Measurements from ENCODE around the gene SLC9A5.

The SLC9A5 gene

DNA sequence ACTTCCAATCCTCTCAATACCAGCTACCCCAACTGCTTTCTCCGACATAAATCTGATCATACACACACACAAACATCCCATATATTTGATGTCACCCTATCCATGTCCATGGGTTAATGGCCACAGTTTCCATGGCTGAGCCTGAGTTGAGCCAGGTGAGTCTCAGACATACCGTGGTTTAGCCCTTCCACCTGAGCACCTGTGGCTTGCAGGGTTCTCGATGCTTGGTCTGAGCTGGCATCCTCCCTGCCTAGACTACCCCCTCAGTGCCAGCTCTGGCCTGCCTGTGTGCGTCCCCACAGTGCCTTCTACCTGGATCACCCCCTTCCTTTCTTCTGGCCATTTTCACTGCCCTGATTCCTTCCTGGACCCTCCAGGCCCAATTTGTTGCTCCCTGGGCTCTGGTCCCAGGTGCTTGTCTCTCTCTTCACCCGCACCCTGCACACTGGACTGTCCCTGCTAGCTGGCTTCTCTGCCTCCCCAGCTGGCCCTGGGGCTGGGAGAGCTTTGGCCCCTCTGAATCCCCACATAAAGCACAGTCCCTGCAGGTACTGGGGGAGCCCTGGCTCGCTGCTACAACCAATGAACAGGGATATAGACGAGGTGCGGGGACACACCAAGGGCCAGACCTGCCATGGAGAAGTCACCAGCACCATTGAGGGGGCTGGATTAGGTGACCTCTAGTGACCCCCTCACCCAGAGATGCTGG lies 42.5 kb upstream of the SLC9A5 start:
- H3K9ac ChIP-seq (ENCODE audit: low read depth, low read length), result no peak overlapping the region
- peaks cover 11% of the 10 kb centered on the region; the same call in 1 of the 2 replicates for H3K36me3 ChIP-seq (ENCODE audit: control insufficient read depth, insufficient read depth, low read length)
- H3K4me3 ChIP-seq (ENCODE audit: low read depth, low read length), result no peak overlapping the region

DNA sequence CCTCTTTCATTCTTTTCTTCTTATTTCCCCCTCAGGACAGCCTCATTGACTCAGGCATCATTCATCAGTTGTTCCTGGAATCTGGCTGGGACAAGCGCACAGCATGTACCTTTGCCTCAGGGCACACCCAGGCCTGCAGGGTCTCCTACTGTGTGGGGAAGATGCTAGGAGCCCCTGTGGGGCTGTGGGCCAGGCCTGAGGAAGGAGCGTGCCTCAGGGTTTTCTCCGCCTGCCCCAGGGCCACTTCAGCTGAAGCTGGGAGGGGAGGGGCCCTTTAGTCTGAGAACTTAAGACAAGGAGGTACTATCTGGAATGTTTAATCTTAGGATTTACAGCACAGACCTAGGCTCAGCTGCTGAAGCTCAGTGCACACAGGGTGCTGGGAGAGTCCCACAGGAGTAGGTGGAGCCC lies 41.9 kb upstream of the SLC9A5 start:
- Histone ChIP-seq H3K4me1 (ENCODE audit: control insufficient read depth, insufficient read depth, low read length) (peaks cover 5% of the 10 kb centered on the region; the same call in 1 of the 2 replicates), H3K9ac (ENCODE audit: low read depth, low read length) (no peak overlapping the region), H3K27me3 (ENCODE audit: control insufficient read depth, insufficient read depth, low read length) (peaks cover 5% of the 10 kb centered on the region), H3K36me3 (ENCODE audit: control insufficient read depth, insufficient read depth, low read length) (peaks cover 6% of the 10 kb centered on the region; the same call in 1 of the 2 replicates), H3K27ac (ENCODE audit: low read depth, low read length) (no peak overlapping the region), H3K9me3 (ENCODE audit: control insufficient read depth, insufficient read depth, low read length) (no peaks in the 10 kb centered on the region), H3K4me3 (ENCODE audit: low read depth, low read length) (no peak overlapping the region)

More for the DNA sequence above, 42.5 kb upstream of the SLC9A5 start:
- Histone ChIP-seq H3K4me1 (ENCODE audit: control insufficient read depth, insufficient read depth, low read length) (peaks cover 5% of the 10 kb centered on the region; the same call in 1 of the 2 replicates), H3K27me3 (ENCODE audit: control insufficient read depth, insufficient read depth, low read length) (no peaks in the 10 kb centered on the region), H3K9me3 (ENCODE audit: control insufficient read depth, insufficient read depth, low read length) (no peaks in the 10 kb centered on the region), H3K27ac (ENCODE audit: low read depth, low read length) (no peak overlapping the region)

- no peak overlapping the region for H3K9ac ChIP-seq (ENCODE audit: low read depth, low read length)
- 0 out of 2 replicates have a peak, but pooled peaks cover 3% of the 10 kb centered on the region for H3K36me3 ChIP-seq (ENCODE audit: control insufficient read depth, insufficient read depth, low read length)
- peaks cover 5% of the 10 kb centered on the region for H3K27me3 ChIP-seq (ENCODE audit: control insufficient read depth, insufficient read depth, low read length)
- peaks cover 5% of the 10 kb centered on the region; the same call in 1 of the 2 replicates for H3K4me1 ChIP-seq (ENCODE audit: control insufficient read depth, insufficient read depth, low read length)
- no peaks in the 10 kb centered on the region for H3K9me3 ChIP-seq (ENCODE audit: control insufficient read depth, insufficient read depth, low read length)
- no peak overlapping the region for H3K27ac ChIP-seq (ENCODE audit: low read depth, low read length)
- H3K4me3 ChIP-seq (ENCODE audit: low read depth, low read length), result no peak overlapping the region
Measured at GRCh38 chr16:67207249-67208091, 41.3 kb upstream of the SLC9A5 start.

GRCh38 chr16:67208154-67208896 lies 40.5 kb upstream of the SLC9A5 start:
- Histone ChIP-seq H3K27me3 (ENCODE audit: control insufficient read depth, insufficient read depth, low read length) (peaks cover 8% of the 10 kb centered on the region), H3K27ac (ENCODE audit: low read depth, low read length) (no peak overlapping the region), H3K4me1 (ENCODE audit: control insufficient read depth, insufficient read depth, low read length) (peaks cover 5% of the 10 kb centered on the region; the same call in 1 of the 2 replicates), H3K9me3 (ENCODE audit: control insufficient read depth, insufficient read depth, low read length) (no peaks in the 10 kb centered on the region), H3K36me3 (ENCODE audit: control insufficient read depth, insufficient read depth, low read length) (no peaks in the 10 kb centered on the region), H3K9ac (ENCODE audit: low read depth, low read length) (no peak overlapping the region), H3K4me3 (ENCODE audit: low read depth, low read length) (no peak overlapping the region)

GRCh38 chr16:67209565-67209964 lies 39.2 kb upstream of the SLC9A5 start:
- Histone ChIP-seq H3K36me3 (ENCODE audit: control insufficient read depth, insufficient read depth, low read length) (no peaks in the 10 kb centered on the region), H3K4me1 (ENCODE audit: control insufficient read depth, insufficient read depth, low read length) (peaks cover 5% of the 10 kb centered on the region; the same call in 1 of the 2 replicates), H3K9ac (ENCODE audit: low read depth, low read length) (no peak overlapping the region), H3K4me3 (ENCODE audit: low read depth, low read length) (no peak overlapping the region), H3K9me3 (ENCODE audit: control insufficient read depth, insufficient read depth, low read length) (no peaks in the 10 kb centered on the region), H3K27ac (ENCODE audit: low read depth, low read length) (no peak overlapping the region), H3K27me3 (ENCODE audit: control insufficient read depth, insufficient read depth, low read length) (peaks cover 8% of the 10 kb centered on the region)

DNA sequence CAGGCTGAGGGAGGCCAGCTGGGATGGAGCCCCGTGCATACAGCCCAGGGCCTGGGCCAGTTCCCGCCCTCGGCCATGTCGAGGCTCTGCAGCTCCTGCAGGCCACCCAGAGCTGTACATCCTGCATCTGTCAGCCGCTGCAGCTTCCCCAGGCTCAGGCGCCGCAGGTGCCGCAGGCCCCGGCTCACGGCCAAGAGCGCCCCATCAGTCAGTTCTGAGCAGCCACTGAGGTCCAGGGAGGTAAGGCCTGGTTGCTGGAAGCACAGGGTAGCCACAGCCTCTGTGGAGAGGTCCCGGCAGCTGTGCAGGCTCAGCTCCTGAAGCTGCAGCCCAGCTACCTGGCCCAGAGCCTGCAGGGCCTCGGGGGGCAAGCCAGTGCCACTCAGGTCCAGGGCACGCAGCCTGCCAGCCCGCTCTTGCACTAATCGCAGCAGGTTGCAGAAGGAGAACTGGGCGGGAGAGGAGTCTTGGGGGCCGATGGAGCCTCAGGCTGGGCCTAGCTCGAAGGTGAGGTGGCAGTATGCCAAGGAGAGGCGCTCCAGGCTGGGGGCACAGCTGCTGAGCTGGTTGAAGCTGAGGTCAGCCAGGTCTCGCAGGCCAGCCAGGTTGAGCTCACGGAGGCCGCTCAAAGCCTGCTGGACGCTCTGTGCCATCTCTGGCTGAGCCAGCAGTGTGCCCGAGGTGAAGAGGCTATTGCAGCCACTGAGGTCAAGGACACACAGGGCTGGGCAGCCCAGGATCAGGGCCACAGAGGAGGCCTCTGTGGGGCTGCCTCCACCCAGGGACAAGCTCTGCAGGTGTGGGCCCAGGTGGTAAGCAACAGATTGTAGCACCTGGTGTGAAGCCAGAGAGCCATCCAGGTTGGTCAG lies 38.5 kb upstream of the SLC9A5 start:
- Histone ChIP-seq H3K27me3 (ENCODE audit: control insufficient read depth, insufficient read depth, low read length) (peaks cover 8% of the 10 kb centered on the region), H3K9me3 (ENCODE audit: control insufficient read depth, insufficient read depth, low read length) (no peaks in the 10 kb centered on the region), H3K4me3 (ENCODE audit: low read depth, low read length) (no peak overlapping the region), H3K4me1 (ENCODE audit: control insufficient read depth, insufficient read depth, low read length) (peaks cover 5% of the 10 kb centered on the region; the same call in 1 of the 2 replicates), H3K36me3 (ENCODE audit: control insufficient read depth, insufficient read depth, low read length) (no peaks in the 10 kb centered on the region), H3K27ac (ENCODE audit: low read depth, low read length) (no peak overlapping the region), H3K9ac (ENCODE audit: low read depth, low read length) (no peak overlapping the region)

- Histone ChIP-seq H3K27me3 (ENCODE audit: control insufficient read depth, insufficient read depth, low read length) (peaks cover 8% of the 10 kb centered on the region), H3K36me3 (ENCODE audit: control insufficient read depth, insufficient read depth, low read length) (no peaks in the 10 kb centered on the region), H3K4me1 (ENCODE audit: control insufficient read depth, insufficient read depth, low read length) (peaks cover 5% of the 10 kb centered on the region; the same call in 1 of the 2 replicates), H3K27ac (ENCODE audit: low read depth, low read length) (no peak overlapping the region), H3K9ac (ENCODE audit: low read depth, low read length) (no peak overlapping the region), H3K4me3 (ENCODE audit: low read depth, low read length) (no peak overlapping the region), H3K9me3 (ENCODE audit: control insufficient read depth, insufficient read depth, low read length) (no peaks in the 10 kb centered on the region)
Measured at GRCh38 chr16:67211674-67212073, 37.1 kb upstream of the SLC9A5 start.

DNA sequence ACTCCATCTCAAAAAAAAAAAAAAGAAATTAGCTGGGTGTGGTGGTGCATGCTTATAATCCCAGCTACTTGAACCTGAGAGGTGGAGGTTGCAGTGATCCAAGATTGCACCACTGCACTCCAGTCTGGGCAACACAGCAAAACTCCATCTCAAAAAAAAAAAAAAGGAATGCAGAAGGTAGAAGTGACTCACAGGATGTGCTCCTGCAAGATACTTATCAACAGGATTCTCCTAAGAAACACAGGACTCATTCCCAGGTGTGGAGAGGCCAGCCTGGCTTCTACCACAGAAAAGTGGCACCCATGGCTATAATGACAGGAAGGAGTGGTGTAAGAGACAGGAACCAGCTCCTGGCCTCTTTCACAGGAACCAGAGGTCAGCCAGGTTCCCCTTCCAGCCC lies 36.0 kb upstream of the SLC9A5 start:
- no peaks in the 10 kb centered on the region for H3K9me3 ChIP-seq (ENCODE audit: control insufficient read depth, insufficient read depth, low read length)
- no peak overlapping the region for H3K9ac ChIP-seq (ENCODE audit: low read depth, low read length)
- no peak overlapping the region for H3K4me3 ChIP-seq (ENCODE audit: low read depth, low read length)
- no peak overlapping the region for H3K27ac ChIP-seq (ENCODE audit: low read depth, low read length)
- H3K4me1 ChIP-seq (ENCODE audit: control insufficient read depth, insufficient read depth, low read length), result no peaks in the 10 kb centered on the region
- H3K27me3 ChIP-seq (ENCODE audit: control insufficient read depth, insufficient read depth, low read length), result peaks cover 8% of the 10 kb centered on the region
- H3K36me3 ChIP-seq (ENCODE audit: control insufficient read depth, insufficient read depth, low read length), result no peaks in the 10 kb centered on the region

GRCh38 chr16:67213197-67214019 lies 35.4 kb upstream of the SLC9A5 start:
- Histone ChIP-seq H3K9ac (ENCODE audit: low read depth, low read length) (no peak overlapping the region), H3K9me3 (ENCODE audit: control insufficient read depth, insufficient read depth, low read length) (no peaks in the 10 kb centered on the region), H3K4me1 (ENCODE audit: control insufficient read depth, insufficient read depth, low read length) (no peaks in the 10 kb centered on the region), H3K4me3 (ENCODE audit: low read depth, low read length) (no peak overlapping the region), H3K27me3 (ENCODE audit: control insufficient read depth, insufficient read depth, low read length) (peaks cover 8% of the 10 kb centered on the region), H3K36me3 (ENCODE audit: control insufficient read depth, insufficient read depth, low read length) (no peaks in the 10 kb centered on the region), H3K27ac (ENCODE audit: low read depth, low read length) (no peak overlapping the region)
